Measurements from ENCODE around the gene LMO3.

LMO3 gene

GRCh38 chr12:16520328-16520727 is 85.6 kb downstream of the LMO3 start:
- TF ChIP-seq, protein P1, sequence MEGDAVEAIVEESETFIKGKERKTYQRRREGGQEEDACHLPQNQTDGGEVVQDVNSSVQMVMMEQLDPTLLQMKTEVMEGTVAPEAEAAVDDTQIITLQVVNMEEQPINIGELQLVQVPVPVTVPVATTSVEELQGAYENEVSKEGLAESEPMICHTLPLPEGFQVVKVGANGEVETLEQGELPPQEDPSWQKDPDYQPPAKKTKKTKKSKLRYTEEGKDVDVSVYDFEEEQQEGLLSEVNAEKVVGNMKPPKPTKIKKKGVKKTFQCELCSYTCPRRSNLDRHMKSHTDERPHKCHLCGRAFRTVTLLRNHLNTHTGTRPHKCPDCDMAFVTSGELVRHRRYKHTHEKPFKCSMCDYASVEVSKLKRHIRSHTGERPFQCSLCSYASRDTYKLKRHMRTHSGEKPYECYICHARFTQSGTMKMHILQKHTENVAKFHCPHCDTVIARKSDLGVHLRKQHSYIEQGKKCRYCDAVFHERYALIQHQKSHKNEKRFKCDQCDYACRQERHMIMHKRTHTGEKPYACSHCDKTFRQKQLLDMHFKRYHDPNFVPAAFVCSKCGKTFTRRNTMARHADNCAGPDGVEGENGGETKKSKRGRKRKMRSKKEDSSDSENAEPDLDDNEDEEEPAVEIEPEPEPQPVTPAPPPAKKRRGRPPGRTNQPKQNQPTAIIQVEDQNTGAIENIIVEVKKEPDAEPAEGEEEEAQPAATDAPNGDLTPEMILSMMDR (IDR thresholded peaks at IDR 0.05), result no peak

GRCh38 chr12:16515666-16516065 is 90.3 kb downstream of the LMO3 start:
- TF ChIP-seq, protein P1 (IDR thresholded peaks at IDR 0.05), result no peak

DNA sequence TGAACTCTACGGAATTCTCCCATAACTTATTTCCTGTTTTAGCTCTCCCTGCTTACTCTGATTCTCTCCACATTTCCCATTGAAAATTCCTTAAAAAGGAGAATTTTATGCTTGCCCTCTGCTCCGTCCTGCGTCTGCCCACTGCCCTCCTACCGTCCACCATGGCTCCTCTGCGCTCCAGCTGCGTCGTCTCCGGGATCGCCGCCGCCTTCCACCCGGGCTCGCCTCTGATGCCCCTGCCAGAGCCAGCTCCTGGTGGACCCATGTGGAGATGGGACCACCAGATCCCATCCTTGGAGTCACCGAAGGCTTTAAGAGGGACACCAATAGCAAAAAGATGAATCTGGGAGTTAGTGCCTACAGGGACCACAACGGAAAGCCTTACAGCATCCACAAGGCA is 92.7 kb downstream of the LMO3 start:
- TF ChIP-seq, protein P1 (IDR thresholded peaks at IDR 0.05), result no peak

DNA sequence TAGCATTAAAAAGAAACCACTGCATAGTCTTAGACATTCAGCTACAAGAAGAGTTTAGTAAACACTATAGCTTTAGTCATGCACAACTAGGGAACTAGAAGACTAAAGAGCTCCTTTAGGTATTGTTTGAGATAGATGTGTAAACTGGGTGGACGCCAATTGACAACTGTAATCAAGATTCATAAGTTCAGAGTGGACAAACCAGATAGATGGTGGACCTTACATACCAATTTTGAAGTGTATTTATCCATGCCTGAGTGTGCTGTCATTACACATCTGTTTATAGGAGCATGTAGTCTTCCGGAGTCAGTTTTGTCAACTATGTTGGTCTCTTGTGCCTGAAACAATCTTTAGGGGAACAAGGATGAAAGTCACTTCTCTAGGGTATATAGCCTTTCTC is 96.6 kb downstream of the LMO3 start:
- TF ChIP-seq, protein P1 (IDR thresholded peaks at IDR 0.05), result no peak

DNA sequence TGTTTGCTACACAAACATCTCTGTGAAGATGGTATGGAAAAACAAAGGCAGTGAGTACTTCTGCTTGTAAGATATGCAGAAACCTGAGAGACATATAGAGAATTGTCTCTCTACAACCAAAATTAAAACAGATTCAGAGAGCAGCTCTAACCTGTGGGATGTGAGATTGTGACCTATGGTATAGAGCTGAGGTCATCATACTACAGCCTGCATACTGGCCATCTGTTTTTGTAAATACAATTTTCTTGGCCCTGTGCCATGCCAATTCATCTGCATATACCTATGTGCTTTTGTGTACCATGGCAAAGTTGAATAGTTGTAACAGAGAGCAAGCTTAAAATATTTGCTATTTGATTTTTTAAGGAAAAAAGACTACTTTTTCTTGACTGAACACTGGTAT is 99.6 kb downstream of the LMO3 start:
- TF ChIP-seq, protein P1 (IDR thresholded peaks at IDR 0.05), result no peak

GRCh38 chr12:16504200-16504599 is 101.8 kb downstream of the LMO3 start:
- TF ChIP-seq, protein P1 (IDR thresholded peaks at IDR 0.05), result no peak

GRCh38 chr12:16499611-16500010 is 106.4 kb downstream of the LMO3 start:
- TF ChIP-seq, protein P1 (IDR thresholded peaks at IDR 0.05), result no peak

Measured in LNCAP (cell line).